CD4-positive, alpha-beta memory T cell (primary cell): ENCODE results near the gene TMEM128. TPM values are rescaled to one million over a fixed set of nuclear protein-coding genes. Genes with fewer than 3 reads are reported as not detected.
"Not testable (repeated sequence)": the region's sequence is repeated elsewhere in the genome, so short reads cannot be mapped to it uniquely, and the experiment has no call there.

ENCODE experiments used
- CTCF ChIA-PET: fragments of 350-600 bp; sonication (Branson Sonifier 250); formaldehyde crosslinking; loops from one replicate; lab custom pipeline; 2021; ENCODE audit warnings: inconsistent platforms; ENCODE audit not compliant: partially characterized antibody; lab: Charles Lee
- POLR2A ChIA-PET: fragments of 350-600 bp; sonication (Branson Sonifier 250); formaldehyde crosslinking; loops from one replicate; lab custom pipeline; 2021; ENCODE audit not compliant: partially characterized antibody; lab: Charles Lee
- DNase-seq, 5 donors: peaks; one replicate each; pipeline versions ENCODE4 v3.0.0 to v3.0.0-alpha.2; 2020 to 2022; ENCODE audit warnings: mixed read lengths in 1 of 5
- H3K27ac ChIP-seq: one replicate; pipeline ENCODE4 v1.7.0; 2013; ENCODE audit warnings: low read depth, low read length
- H3K27me3 ChIP-seq: 2 replicates; pipeline ENCODE4 v1.7.0; 2013; ENCODE audit warnings: mild to moderate bottlenecking, low read length, moderate library complexity; ENCODE audit not compliant: insufficient read depth
- H3K36me3 ChIP-seq: 2 replicates; pipeline ENCODE4 v1.7.0; 2013; ENCODE audit warnings: mild to moderate bottlenecking, low read length, moderate library complexity; ENCODE audit not compliant: insufficient read depth
- H3K4me1 ChIP-seq: 2 replicates; pipeline ENCODE4 v1.7.0; 2013; ENCODE audit warnings: mild to moderate bottlenecking, low read length, moderate library complexity; ENCODE audit not compliant: insufficient read depth
- H3K4me3 ChIP-seq, 2 donors: one replicate each; pipeline ENCODE4 v1.7.0; 2013; ENCODE audit warnings: low read length in 2 of 2, mild to moderate bottlenecking in 1 of 2
- H3K9me3 ChIP-seq, 2 donors: one replicate each; pipeline ENCODE4 v1.7.0; 2013; ENCODE audit warnings: low read length in 2 of 2, control low read depth in 1 of 2; ENCODE audit not compliant: control insufficient read depth in 1 of 2
- H3K27ac Mint-ChIP-seq, 7 donors: one replicate each; pipeline ENCODE4 v1.8.0; 2020 to 2021; ENCODE audit warnings: mixed read lengths in 7 of 7, mild to moderate bottlenecking in 6 of 7, inconsistent platforms in 3 of 7, moderate library complexity in 3 of 7
- H3K27me3 Mint-ChIP-seq, 2 donors: one replicate each; pipeline ENCODE4 v1.8.0; 2020 to 2021; ENCODE audit warnings: mixed read lengths in 2 of 2
- H3K36me3 Mint-ChIP-seq, 2 donors: one replicate each; pipeline ENCODE4 v1.8.0; 2020 to 2021; ENCODE audit warnings: mixed read lengths in 2 of 2, inconsistent platforms in 1 of 2, mild to moderate bottlenecking in 1 of 2
- H3K4me1 Mint-ChIP-seq, 4 donors: one replicate each; pipeline ENCODE4 v1.8.0; 2020 to 2021; ENCODE audit warnings: mixed read lengths in 4 of 4, mild to moderate bottlenecking in 1 of 4
- H3K4me3 Mint-ChIP-seq, 8 donors: one replicate each; pipeline ENCODE4 v1.8.0; 2020 to 2021; ENCODE audit warnings: mixed read lengths in 8 of 8, mild to moderate bottlenecking in 7 of 8, moderate library complexity in 6 of 8, inconsistent platforms in 3 of 8
- H3K9me3 Mint-ChIP-seq, 8 donors: one replicate each; pipeline ENCODE4 v1.8.0; 2020 to 2021; ENCODE audit warnings: mixed read lengths in 8 of 8, mild to moderate bottlenecking in 5 of 8, inconsistent platforms in 3 of 8, moderate library complexity in 1 of 8
- intact Hi-C: fragments of 100-400 bp; cut with micrococcal nuclease; formaldehyde crosslinking; loops from one replicate; pipeline ENCODE4 v1.15.1; 2023
- polyA plus RNA-seq, 2 donors: library from polyadenylated mRNA; unstranded; fragments of 300-500 nt; fragmentation: Illumina TruSeq; gene quantifications; one replicate each; pipeline ENCODE4 v1.2.3, GENCODE V29; 2021
- total RNA-seq, 2 experiments: library from RNA; stranded (reverse); gene quantifications; one replicate each; pipeline ENCODE4 v1.2.3, GENCODE V29; 2021

TMEM128 gene
- total and polyA plus RNA-seq, 4 experiments from 2014 or later = 20.0 to 51.5 (median 30.4) TPM

DNA sequence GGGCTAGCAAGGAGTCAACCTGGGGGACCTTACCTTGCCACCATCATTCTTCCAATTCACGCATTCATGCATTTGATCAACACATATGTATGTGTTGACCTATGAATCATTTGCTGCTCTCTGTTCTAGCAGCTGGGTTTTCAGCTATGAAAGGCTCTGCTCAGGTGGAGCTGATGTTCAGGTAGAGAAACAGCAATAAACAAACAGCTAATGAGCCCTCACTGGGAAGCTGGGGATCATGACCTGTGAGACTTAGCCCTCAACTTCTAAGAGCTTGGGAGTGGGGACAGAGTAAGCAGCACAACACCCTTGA, 19.7 kb downstream of the TMEM128 start:
- H3K9me3 Mint-ChIP-seq = peaks cover 2 to 17% (median 11%) of the 10 kb centered on the region in 8 donors
- no peak overlapping the region for H3K27ac ChIP-seq
- H3K4me1 ChIP-seq = no peaks in the 10 kb centered on the region
- H3K9me3 ChIP-seq = no peaks in the 10 kb centered on the region
- peaks cover 9% of the 10 kb centered on the region for H3K27me3 ChIP-seq
- no peak overlapping the region for H3K27ac Mint-ChIP-seq
- H3K27me3 Mint-ChIP-seq = peaks cover 30 to 38% of the 10 kb centered on the region in 2 donors
- intact Hi-C loops = no loop called here
- ChIA-PET POLR2A (no interaction called here), CTCF (no interaction called here)
- H3K36me3 ChIP-seq = no peaks in the 10 kb centered on the region
- H3K4me1 Mint-ChIP-seq = peaks cover 3 to 13% (median 11%) of the 10 kb centered on the region in 4 donors
- H3K36me3 Mint-ChIP-seq = peaks cover 3 to 4% of the 10 kb centered on the region in 2 donors
- H3K4me3 Mint-ChIP-seq = peak overlapping the region in 3 of 8 donors; percentile 22 to 54 (median 48)
- H3K4me3 ChIP-seq = no peak overlapping the region
- no peak for DNase-seq

DNA sequence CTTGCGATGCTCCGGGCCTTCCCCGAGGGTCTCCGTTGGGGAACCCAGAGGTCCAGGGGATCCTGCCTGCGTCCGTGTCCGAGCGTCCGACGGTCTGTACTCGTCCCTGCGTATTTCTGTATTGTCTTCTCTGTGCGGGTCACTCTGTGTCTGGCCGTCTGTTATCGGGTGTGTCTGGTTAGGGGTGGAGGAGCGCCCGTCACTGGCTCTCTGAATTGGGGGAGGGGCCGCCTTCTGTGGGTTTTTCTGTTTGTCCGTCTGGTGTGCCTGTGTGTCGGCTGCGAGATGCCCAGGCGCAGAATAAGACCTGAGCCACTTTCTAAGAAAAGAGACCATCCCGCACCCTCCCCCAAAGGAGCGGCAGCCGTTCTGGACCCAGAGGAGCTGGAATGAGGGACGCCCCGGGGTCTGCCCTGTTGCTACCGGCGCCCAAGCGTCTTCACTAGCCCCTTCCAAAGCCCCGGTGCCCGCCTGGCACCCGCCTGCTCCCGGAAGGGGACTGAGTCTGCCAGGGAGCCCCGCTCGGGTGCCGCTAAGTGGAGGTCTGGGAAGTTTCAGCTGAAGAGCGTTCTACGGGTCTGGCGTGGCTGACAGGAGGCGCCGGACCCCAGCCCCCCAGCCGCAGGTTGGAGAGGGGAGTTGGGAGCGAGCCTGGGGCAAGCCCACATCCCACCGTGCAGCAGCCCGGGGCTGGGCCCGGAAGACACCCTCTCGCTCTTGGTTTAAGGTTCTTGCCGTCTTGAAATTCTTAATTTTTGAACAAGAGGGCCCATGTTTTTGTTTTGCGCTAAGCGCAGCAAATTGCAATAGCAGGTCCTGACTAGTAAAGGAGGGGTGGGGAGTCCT, 20.3 kb downstream of the TMEM128 start:
- ChIA-PET CTCF (no interaction called here), POLR2A (no interaction called here)
- H3K4me1 Mint-ChIP-seq = peaks cover 3 to 13% (median 11%) of the 10 kb centered on the region in 4 donors
- Histone ChIP-seq H3K27me3 (peaks cover 9% of the 10 kb centered on the region), H3K36me3 (no peaks in the 10 kb centered on the region), H3K4me3 (no peak overlapping the region), H3K27ac (no peak overlapping the region), H3K4me1 (no peaks in the 10 kb centered on the region), H3K9me3 (no peaks in the 10 kb centered on the region)
- peaks cover 35 to 44% of the 10 kb centered on the region in 2 donors for H3K27me3 Mint-ChIP-seq
- intact Hi-C loops = no loop called here
- H3K4me3 Mint-ChIP-seq = peak overlapping the region in 4 of 8 donors; percentile 13 to 59 (median 43)
- peaks cover under 1 to 11% (median 7%) of the 10 kb centered on the region in 8 donors for H3K9me3 Mint-ChIP-seq
- H3K36me3 Mint-ChIP-seq = peaks cover under 1% of the 10 kb centered on the region in 2 donors
- H3K27ac Mint-ChIP-seq = no peak overlapping the region
- DNase-seq = no peak

DNA sequence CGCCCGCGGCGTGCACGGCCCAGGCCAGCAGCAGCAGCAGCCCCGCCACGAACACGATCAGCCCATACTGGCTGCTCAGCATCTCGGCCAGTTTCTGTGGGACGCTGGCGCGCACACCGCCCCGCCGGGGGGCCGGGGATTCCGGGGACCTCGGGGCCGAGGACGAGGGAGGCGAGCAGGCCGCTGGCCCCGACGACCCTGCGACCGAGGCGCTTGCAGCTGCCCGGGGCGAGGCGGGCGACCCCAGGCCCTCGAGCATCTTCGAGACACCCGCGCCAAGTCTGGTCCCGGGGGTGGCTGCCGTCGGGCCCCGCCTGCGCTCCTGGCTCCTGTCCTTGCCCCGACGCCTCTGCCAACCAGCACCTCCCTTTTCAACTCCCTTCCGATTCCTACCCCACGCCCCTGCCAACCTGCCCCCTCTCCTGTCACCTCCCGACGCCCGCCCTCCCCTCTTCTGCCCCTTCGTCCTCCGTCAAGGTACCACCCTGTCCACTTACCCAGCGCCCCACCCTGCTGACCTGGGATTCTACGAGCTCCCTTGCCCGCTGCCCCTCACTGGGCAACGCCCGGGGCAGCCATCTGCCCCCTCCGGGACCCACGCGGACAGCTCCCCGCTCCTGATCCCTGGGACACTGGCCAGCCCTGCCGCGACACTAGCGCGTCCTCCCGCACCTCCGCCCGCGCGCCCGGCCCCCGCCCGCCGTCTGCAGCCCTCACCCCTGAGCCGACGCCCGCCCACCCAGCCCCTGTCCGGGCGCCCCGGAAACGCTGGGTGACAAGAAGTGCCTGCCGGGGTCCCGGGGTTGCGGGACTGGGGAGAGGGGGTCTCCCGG, 21.2 kb downstream of the TMEM128 start, which contains the start of gene OTOP1:
Gene OTOP1, minus strand, starts transcription at position 324 of the 833 bp plus-strand sequence. Its CDS starts 65 bp downstream, at position 259.
- Mint-ChIP-seq H3K27ac (no peak within 1 kb of the TSS), H3K36me3 (no peaks in the 10 kb centered on the region), H3K4me3 (peak within 1 kb of the TSS in 5 of 8 donors; percentile 13 to 61 (median 56)), H3K27me3 (peaks cover 41 to 49% of the 10 kb centered on the region in 2 donors), H3K9me3 (peaks cover 0 to 10% (median 5%) of the 10 kb centered on the region in 8 donors), H3K4me1 (peaks cover 3 to 13% (median 11%) of the 10 kb centered on the region in 4 donors)
- no peak for DNase-seq
- Histone ChIP-seq H3K4me3 (no peak within 1 kb of the TSS), H3K27ac (no peak within 1 kb of the TSS), H3K9me3 (no peaks in the 10 kb centered on the region), H3K27me3 (peaks cover 9% of the 10 kb centered on the region), H3K36me3 (no peaks in the 10 kb centered on the region), H3K4me1 (no peaks in the 10 kb centered on the region)
- CTCF ChIA-PET = no interaction called here
- intact Hi-C loops = no loop called here
- POLR2A ChIA-PET = no interaction called here

DNA sequence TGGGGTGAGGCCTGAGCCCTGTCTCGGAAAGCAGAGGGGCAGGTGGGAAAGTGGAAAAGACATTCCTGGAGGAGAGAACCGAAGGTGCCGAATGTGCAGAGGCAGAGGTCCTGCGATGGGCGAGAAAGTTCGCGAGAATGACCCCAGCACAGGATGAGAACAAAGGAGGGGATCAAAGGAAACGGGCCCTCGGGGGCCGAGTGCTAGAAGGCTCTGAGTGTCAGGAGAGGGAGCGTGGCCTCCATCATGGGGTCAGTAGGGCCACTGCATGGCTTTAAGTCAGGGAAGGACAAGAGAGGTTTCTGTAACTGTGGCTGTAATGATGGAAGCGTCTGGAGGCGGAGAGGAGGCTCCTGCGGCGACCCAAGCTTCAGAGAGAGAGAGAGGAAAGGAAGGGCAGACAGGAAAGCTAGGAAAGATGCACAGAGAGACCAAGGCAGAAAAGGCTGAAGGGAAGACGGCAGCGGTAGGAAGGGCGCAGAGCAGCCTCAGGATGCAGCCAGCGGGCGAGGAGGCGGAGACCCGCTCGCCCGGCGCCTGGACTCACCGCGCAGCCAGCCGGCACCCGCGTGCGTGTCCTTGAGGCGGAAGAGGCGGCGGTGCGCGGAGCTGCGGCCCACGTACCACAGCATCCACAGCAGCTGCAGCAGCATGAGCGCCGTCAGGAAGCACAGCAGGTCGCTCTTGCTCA, 22.0 kb downstream of the TMEM128 start:
- H3K36me3 Mint-ChIP-seq = no peaks in the 10 kb centered on the region
- Histone ChIP-seq H3K4me3 (no peak overlapping the region), H3K9me3 (no peaks in the 10 kb centered on the region), H3K27ac (no peak overlapping the region), H3K4me1 (no peaks in the 10 kb centered on the region), H3K36me3 (no peaks in the 10 kb centered on the region), H3K27me3 (peaks cover 9% of the 10 kb centered on the region)
- H3K27me3 Mint-ChIP-seq = peaks cover 43 to 52% of the 10 kb centered on the region in 2 donors
- ChIA-PET POLR2A (no interaction called here), CTCF (no interaction called here)
- intact Hi-C loops = no loop called here
- H3K27ac Mint-ChIP-seq = no peak overlapping the region
- DNase-seq = no peak
- peaks cover 3 to 13% (median 11%) of the 10 kb centered on the region in 4 donors for H3K4me1 Mint-ChIP-seq
- H3K9me3 Mint-ChIP-seq = peaks cover 0 to 8% (median 3%) of the 10 kb centered on the region in 8 donors
- H3K4me3 Mint-ChIP-seq = peak overlapping the region in 5 of 8 donors; percentile 7 to 61 (median 27)

DNA sequence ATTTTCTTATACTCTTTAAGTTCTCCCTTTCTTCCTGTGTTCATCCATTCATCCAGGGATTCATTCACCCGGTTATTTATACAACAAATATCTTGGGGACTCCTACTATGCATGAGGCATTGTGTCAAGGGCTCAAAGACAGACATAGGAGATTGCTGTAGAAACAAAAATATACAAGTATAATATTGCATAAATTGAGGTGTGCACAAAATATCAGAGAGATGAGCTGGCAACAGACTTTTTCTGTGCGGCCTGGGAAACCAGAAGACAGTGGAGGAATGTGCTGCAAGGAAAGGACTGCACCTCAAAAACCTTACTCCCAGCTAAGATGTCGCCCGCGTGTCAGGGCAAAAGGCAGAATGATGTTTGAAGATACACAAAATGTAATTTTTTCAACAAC, 30.9 kb downstream of the TMEM128 start:
- Mint-ChIP-seq H3K36me3 (no peaks in the 10 kb centered on the region), H3K4me3 (no peak overlapping the region), H3K27ac (no peak overlapping the region), H3K27me3 (peaks cover 14 to 17% of the 10 kb centered on the region in 2 donors), H3K4me1 (no peaks in the 10 kb centered on the region), H3K9me3 (no peaks in the 10 kb centered on the region)
- no peaks in the 10 kb centered on the region for H3K36me3 ChIP-seq
- no peaks in the 10 kb centered on the region for H3K27me3 ChIP-seq
- POLR2A ChIA-PET = no interaction called here
- intact Hi-C loops = no loop called here
- no peak overlapping the region for H3K27ac ChIP-seq
- H3K4me1 ChIP-seq = no peaks in the 10 kb centered on the region
- H3K9me3 ChIP-seq = no peaks in the 10 kb centered on the region
- CTCF ChIA-PET = no interaction called here
- DNase-seq = no peak
- H3K4me3 ChIP-seq = no peak overlapping the region

DNA sequence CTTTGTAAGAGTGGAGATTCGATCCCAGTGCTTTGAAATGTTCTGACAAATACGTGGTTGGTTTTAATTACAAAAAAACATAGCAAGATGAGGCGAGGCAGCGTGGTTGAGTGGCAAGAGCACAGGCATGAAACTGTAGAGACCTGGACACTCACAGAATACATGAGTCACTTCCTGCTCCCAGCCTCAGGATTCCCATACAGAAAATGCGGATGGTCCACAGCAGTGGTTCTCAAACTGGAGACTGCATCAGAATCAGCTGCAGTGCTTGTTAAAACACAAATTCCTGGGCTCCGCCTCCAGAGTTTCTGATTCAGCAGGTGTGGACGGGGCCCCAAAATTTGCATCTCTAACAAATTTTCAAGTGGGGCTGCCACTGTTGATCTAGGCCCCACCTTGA, 31.4 kb downstream of the TMEM128 start:
- no peak overlapping the region for H3K27ac Mint-ChIP-seq
- H3K9me3 ChIP-seq = no peaks in the 10 kb centered on the region
- no peaks in the 10 kb centered on the region for H3K36me3 ChIP-seq
- no peaks in the 10 kb centered on the region for H3K4me1 Mint-ChIP-seq
- no peak overlapping the region for H3K4me3 Mint-ChIP-seq
- H3K27me3 ChIP-seq = no peaks in the 10 kb centered on the region
- no peak overlapping the region for H3K4me3 ChIP-seq
- no peaks in the 10 kb centered on the region for H3K36me3 Mint-ChIP-seq
- DNase-seq = no peak
- H3K27me3 Mint-ChIP-seq = peaks cover 15% of the 10 kb centered on the region in 2 donors
- H3K4me1 ChIP-seq = no peaks in the 10 kb centered on the region
- H3K9me3 Mint-ChIP-seq = no peaks in the 10 kb centered on the region
- CTCF ChIA-PET = no interaction called here
- intact Hi-C loops = no loop called here
- POLR2A ChIA-PET = no interaction called here
- H3K27ac ChIP-seq = no peak overlapping the region

DNA sequence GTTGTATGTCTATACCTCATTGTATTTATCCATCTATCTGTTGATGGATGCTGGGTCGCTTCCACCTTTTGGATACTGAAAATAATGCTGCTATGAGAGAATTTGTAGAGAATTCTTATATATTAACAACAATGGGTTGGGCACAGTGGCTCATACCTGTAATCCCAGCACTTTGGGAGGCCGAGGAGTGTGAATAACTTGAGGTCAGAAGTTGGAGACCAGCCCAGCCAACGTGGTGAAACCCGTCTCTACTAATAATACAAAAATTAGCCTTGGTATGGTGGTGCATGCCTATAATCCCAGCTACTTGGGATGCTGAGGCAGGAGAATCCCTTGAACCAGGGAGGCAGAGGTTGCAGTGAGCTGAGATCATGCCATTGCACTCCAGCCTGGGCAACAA, 34.3 kb downstream of the TMEM128 start:
- H3K36me3 Mint-ChIP-seq, H3K4me3 Mint-ChIP-seq, CTCF ChIA-PET, H3K4me1 Mint-ChIP-seq, H3K27ac Mint-ChIP-seq, H3K27me3 ChIP-seq, H3K4me1 ChIP-seq, H3K9me3 Mint-ChIP-seq, H3K4me3 ChIP-seq, POLR2A ChIA-PET, intact Hi-C loops, H3K9me3 ChIP-seq, H3K27ac ChIP-seq, H3K36me3 ChIP-seq, DNase-seq: not testable (repeated sequence)
- peaks cover 17 to 22% of the 10 kb centered on the region in 2 donors for H3K27me3 Mint-ChIP-seq
